Panc1 (cell line): Measurements from ENCODE around the gene INSC. TPM values are rescaled to one million over a fixed set of nuclear protein-coding genes. Genes with fewer than 3 reads are reported as not detected.

ENCODE experiments used
- ATAC-seq: fragments of 200-7000 bp; cut with Tn5 transposase; 2 replicates; pipeline ENCODE4 v1.9.1; 2020; ENCODE audit warnings: mild to moderate bottlenecking, moderate library complexity
- BruUV-seq: library from RNA; stranded (reverse); fragments of 400-500 nt; replicated peaks from 2 replicates; lab custom pipeline; 2021; lab: Mats Ljungman, UMichigan
- CTCF ChIA-PET: fragments of 300-600 bp; sonication (Branson Sonifier 250); formaldehyde crosslinking; loops from one replicate; lab custom pipeline; 2022; ENCODE audit warnings: antibody characterized with exemption; lab: Charles Lee
- POLR2A ChIA-PET: fragments of 300-600 bp; sonication (Branson Sonifier 250); formaldehyde crosslinking; loops from one replicate; lab custom pipeline; 2022; ENCODE audit warnings: antibody characterized with exemption; lab: Charles Lee
- DNase-seq: peaks from one replicate; pipeline ENCODE4 v3.0.0-alpha.2; 2010; ENCODE audit warnings: low read depth, low spot score
- H3K27ac ChIP-seq: 2 replicates; pipeline ENCODE4 v1.5.1; 2011; ENCODE audit warnings: mild to moderate bottlenecking, low read length, inconsistent platforms
- H3K27me3 ChIP-seq: fragments of 200-500 bp; sonication (Bioruptor generic); 2 replicates; pipeline ENCODE4 v1.6.0; 2014; ENCODE audit warnings: low read length, inconsistent platforms; ENCODE audit not compliant: control insufficient read depth, insufficient read depth
- H3K36me3 ChIP-seq: fragments of 200-500 bp; sonication (Bioruptor generic); 2 replicates; pipeline ENCODE4 v1.5.1; 2014; ENCODE audit warnings: inconsistent platforms, mild to moderate bottlenecking, low read length, moderate library complexity; ENCODE audit not compliant: control insufficient read depth, insufficient read depth
- H3K4me1 ChIP-seq: 2 replicates; pipeline ENCODE4 v1.5.1; 2011; ENCODE audit warnings: inconsistent platforms, mild to moderate bottlenecking, low read length, moderate library complexity; ENCODE audit not compliant: control insufficient read depth, insufficient read depth
- H3K4me3 ChIP-seq, 2 experiments: 2 replicates each; pipeline ENCODE4 v1.5.1; 2011 to 2012; ENCODE audit warnings: low read depth in 2 of 2, low read length in 2 of 2, mild to moderate bottlenecking in 2 of 2, inconsistent platforms in 1 of 2, moderate library complexity in 1 of 2
- H3K9me3 ChIP-seq: fragments of 200-500 bp; sonication (Bioruptor generic); 2 replicates; pipeline ENCODE4 v1.5.1; 2014; ENCODE audit warnings: low read depth, mild to moderate bottlenecking, inconsistent platforms, low read length, moderate library complexity; ENCODE audit not compliant: control insufficient read depth, insufficient read depth
- CTCF ChIP-seq: fragments of 450-650 bp; IDR thresholded peaks from 2 replicates; pipeline ENCODE4 v1.5.1; 2017; ENCODE audit warnings: mild to moderate bottlenecking
- POLR2AphosphoS5 ChIP-seq: IDR thresholded peaks from 2 replicates; pipeline ENCODE4 v1.6.1; 2012; ENCODE audit warnings: mild to moderate bottlenecking, low read depth, low read length, moderate library complexity
- SIN3A ChIP-seq: IDR thresholded peaks from 2 replicates; pipeline ENCODE4 v1.6.1; 2012; ENCODE audit warnings: low read depth, mild to moderate bottlenecking, low read length, moderate library complexity, borderline replicate concordance; ENCODE audit not compliant: insufficient read depth
- TCF7L2 ChIP-seq: IDR thresholded peaks from 2 replicates; pipeline ENCODE4 v1.6.1; 2011; ENCODE audit warnings: mild to moderate bottlenecking, low read depth, low read length, inconsistent platforms
- in situ Hi-C: cut with HindIII; loops from 2 replicates; pipeline ENCODE4 v1.10.0; 2016; ENCODE audit warnings: low sequenced_read_pairs, low pct_unique_long_range_greater_than_20kb
- intact Hi-C: fragments of 100-400 bp; cut with micrococcal nuclease; formaldehyde crosslinking; loops from one replicate; pipeline ENCODE4 v1.10.0; 2022; ENCODE audit not compliant: unreplicated experiment
- total RNA-seq: library from RNA; stranded (reverse); gene quantifications from one replicate; pipeline ENCODE4 v1.2.1, GENCODE V29; 2021; ENCODE audit not compliant: unreplicated experiment
- TF ChIP-seq, protein P1 (sequence below), 2 experiments: IDR thresholded peaks; 2 replicates each; pipeline ENCODE4 v1.6.1; 2011 to 2012; ENCODE audit warnings: low read depth in 2 of 2, control low read depth in 1 of 2, low read length in 1 of 2, mild to moderate bottlenecking in 1 of 2, moderate library complexity in 1 of 2; ENCODE audit not compliant: insufficient read depth in 1 of 2

INSC gene
- total RNA-seq, 1 experiment from 2014 or later, result 0.08 TPM

GRCh38 chr11:15192005-15192556 is 77.4 kb downstream of the INSC start:
- ChIA-PET CTCF (no interaction called here), POLR2A (no interaction called here)
- Histone ChIP-seq H3K4me1 (no peaks in the 10 kb centered on the region), H3K9me3 (no peaks in the 10 kb centered on the region), H3K27ac (no peak overlapping the region), H3K4me3 (no peak overlapping the region), H3K27me3 (no peaks in the 10 kb centered on the region), H3K36me3 (no peaks in the 10 kb centered on the region)
- in situ Hi-C loops (no loop called here), intact Hi-C loops (no loop called here)
- no peak for DNase-seq
- no TSS peak for BruUV-seq
- ATAC-seq, result no peak
- no peak for TF ChIP-seq CTCF
- no peak for TF ChIP-seq SIN3A
- no peak for TF ChIP-seq TCF7L2
- TF ChIP-seq, protein P1, sequence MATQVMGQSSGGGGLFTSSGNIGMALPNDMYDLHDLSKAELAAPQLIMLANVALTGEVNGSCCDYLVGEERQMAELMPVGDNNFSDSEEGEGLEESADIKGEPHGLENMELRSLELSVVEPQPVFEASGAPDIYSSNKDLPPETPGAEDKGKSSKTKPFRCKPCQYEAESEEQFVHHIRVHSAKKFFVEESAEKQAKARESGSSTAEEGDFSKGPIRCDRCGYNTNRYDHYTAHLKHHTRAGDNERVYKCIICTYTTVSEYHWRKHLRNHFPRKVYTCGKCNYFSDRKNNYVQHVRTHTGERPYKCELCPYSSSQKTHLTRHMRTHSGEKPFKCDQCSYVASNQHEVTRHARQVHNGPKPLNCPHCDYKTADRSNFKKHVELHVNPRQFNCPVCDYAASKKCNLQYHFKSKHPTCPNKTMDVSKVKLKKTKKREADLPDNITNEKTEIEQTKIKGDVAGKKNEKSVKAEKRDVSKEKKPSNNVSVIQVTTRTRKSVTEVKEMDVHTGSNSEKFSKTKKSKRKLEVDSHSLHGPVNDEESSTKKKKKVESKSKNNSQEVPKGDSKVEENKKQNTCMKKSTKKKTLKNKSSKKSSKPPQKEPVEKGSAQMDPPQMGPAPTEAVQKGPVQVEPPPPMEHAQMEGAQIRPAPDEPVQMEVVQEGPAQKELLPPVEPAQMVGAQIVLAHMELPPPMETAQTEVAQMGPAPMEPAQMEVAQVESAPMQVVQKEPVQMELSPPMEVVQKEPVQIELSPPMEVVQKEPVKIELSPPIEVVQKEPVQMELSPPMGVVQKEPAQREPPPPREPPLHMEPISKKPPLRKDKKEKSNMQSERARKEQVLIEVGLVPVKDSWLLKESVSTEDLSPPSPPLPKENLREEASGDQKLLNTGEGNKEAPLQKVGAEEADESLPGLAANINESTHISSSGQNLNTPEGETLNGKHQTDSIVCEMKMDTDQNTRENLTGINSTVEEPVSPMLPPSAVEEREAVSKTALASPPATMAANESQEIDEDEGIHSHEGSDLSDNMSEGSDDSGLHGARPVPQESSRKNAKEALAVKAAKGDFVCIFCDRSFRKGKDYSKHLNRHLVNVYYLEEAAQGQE (IDR thresholded peaks at IDR 0.05; ENCODE audit: insufficient read depth in 1 of 2, low read depth in 2 of 2, low read length in 1 of 2), result no peak
- no peak for TF ChIP-seq POLR2AphosphoS5

DNA sequence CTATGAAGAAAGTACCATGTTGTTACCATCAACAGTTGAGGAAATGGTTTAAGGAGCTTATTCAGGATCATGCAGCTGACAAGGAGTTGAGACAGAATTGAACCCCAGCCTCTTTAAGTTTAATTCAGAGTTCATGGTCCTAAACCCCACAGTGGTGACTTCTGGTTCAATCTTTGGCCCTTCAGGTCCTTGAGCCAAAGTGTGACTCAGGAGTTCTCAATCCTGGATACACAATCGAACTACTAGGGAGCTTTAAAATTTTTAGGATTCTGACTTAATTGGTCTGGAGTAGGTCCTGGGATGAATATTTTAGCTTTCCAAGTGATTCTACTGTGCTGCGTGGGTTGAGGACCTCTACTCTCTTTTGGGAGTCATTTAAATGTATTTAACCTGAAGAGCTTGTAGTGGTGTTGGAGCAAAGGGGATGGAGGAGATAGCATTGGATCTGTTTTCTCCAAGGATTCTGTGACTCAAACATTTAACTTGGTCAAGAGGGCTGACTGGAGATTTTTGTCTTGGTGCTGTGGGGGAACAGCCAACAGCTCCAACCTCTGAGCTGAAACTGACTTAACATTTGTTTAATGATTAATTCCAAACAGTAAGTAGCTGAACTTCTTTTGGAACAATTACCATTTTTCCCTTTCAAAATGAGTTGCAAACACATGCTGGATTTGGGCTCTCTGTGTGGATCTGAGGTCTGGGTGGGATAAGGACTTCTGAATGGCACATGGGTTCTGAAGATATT is 80.1 kb downstream of the INSC start:
- ChIA-PET POLR2A (no interaction called here), CTCF (no interaction called here)
- no peak overlapping the region for H3K4me3 ChIP-seq
- H3K27me3 ChIP-seq, result no peaks in the 10 kb centered on the region
- H3K9me3 ChIP-seq, result no peaks in the 10 kb centered on the region
- TF ChIP-seq CTCF (no peak), POLR2AphosphoS5 (no peak), SIN3A (no peak), TCF7L2 (no peak)
- TF ChIP-seq, protein P1 (IDR thresholded peaks at IDR 0.05; ENCODE audit: insufficient read depth in 1 of 2, low read depth in 2 of 2, low read length in 1 of 2), result no peak
- in situ Hi-C loops (no loop called here), intact Hi-C loops (no loop called here)
- BruUV-seq, result no TSS peak
- no peak overlapping the region for H3K27ac ChIP-seq
- no peaks in the 10 kb centered on the region for H3K4me1 ChIP-seq
- DNase-seq (no peak), ATAC-seq (peak; percentile 79)
- no peaks in the 10 kb centered on the region for H3K36me3 ChIP-seq
